D341Med (cell line): ENCODE measurements around the gene FHOD3.
"Not testable (repeated sequence)": the region's sequence is repeated elsewhere in the genome, so short reads cannot be mapped to it uniquely, and the experiment has no call there.

Source experiments
- DNase-seq: peaks from one replicate; pipeline ENCODE4 v3.0.0; 2012; ENCODE audit warnings: low spot score

FHOD3 gene

DNA sequence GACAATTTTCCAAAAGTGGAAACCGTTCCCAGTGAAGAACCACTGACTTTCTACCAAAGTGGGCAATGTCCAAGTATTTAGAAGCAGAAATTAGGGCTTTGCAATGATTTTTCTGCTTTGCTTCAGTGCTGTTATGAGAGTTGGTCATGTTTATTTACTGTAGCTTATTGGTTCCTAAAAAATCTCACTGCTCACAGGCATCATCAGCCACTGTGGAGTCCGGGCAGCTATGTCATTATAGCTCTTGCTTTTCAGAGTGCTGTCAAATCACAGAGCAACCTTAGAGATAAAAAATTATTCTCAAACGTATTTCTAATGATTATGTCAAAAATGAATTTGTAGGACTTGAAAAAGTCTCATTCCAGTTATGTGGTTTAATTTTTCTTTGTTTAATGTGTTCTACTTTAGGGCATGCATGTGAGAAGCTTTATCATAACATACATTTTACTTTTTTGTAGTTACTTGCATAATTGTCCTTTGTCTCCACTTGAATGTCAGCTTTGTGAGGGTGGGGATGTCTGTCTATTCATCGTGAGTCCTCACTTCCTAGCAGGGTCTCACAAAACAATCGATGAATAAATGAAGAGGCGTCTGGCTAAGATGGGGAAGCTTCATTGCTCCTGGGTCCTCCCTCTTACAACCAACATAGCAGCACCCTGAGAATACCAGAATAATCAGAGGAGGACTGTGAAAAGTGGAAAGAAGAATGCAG, 413.7 kb downstream of the FHOD3 start:
- DNase-seq, result no peak

DNA sequence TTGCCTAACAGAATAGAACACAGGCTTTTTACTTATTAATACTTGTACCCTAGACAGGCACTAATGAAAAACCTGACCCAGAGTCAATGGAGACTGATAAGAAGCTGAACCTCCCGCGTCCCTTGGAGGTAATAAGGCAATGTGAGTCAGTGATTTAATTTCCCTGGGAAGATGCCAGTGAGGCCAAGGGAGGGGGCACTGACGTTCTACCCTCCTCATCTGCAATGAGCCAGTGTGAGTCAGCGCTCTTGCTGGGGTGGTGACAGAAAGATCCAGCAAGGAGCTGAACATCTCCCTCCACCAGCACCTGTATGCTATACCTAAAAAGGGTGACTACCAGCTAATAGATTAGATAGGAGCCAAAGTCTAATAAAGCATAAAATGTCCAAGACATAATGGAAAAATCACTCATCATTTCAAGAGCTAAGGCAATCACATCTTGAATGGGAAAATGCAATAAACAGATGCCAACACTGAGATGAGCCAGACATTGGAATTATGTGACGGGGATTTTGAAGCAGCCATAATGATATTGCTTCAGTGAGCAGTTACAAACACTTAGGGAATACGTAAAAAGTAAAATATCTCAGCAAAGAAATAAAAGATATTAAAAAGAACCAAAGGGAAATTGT, 414.4 kb downstream of the FHOD3 start:
- DNase-seq, result no peak

DNA sequence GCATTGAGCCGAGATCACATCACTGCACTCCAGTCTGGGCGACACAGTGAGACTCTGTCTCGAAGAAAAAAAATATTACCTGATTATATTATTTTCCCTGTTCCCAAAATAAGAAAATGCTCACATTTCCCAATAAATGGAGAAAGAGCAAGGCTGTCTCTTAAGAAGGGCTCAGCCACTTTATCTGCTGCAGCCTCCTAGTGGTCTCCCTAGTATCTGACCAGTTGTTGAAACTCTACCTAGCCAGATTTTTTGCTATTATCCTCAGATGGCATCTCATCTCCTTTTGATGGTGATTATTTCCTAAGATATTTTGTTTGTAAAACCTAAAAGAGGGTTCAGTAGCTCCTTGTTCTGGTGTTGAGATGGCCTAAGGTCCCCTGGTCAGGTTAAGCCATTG, 417.0 kb downstream of the FHOD3 start:
- no peak for DNase-seq

DNA sequence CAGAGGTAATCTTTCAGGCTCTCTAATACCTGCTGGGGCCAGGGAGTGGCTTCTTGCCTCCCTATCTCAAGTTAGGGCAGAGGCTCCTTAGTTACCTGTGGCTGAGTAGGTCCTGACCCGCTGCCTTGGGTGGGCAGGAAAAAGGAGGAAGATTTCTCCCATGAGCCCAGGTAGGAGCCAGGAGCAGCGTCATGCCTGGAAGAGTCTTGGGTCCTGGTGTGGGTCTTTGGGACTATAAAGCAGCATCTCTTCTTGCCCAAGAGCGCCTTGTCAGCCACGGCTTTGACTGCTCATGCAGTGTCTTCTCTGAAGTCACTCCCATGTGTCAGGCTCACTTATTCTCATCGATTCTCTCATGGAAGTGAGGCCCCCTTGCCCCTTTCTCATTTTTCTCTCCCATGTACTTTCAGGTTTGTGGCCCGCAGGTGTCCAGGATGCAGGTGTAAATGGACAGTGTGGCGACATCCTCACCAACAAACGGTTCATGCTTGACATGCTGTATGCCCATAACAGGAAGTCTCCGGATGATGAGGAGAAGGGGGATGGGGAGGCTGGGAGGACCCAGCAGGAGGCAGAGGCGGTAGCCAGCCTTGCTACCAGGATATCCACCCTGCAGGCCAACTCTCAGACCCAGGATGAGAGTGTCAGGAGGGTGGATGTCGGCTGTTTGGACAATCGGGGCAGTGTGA, 420.1 kb downstream of the FHOD3 start:
- no peak for DNase-seq

DNA sequence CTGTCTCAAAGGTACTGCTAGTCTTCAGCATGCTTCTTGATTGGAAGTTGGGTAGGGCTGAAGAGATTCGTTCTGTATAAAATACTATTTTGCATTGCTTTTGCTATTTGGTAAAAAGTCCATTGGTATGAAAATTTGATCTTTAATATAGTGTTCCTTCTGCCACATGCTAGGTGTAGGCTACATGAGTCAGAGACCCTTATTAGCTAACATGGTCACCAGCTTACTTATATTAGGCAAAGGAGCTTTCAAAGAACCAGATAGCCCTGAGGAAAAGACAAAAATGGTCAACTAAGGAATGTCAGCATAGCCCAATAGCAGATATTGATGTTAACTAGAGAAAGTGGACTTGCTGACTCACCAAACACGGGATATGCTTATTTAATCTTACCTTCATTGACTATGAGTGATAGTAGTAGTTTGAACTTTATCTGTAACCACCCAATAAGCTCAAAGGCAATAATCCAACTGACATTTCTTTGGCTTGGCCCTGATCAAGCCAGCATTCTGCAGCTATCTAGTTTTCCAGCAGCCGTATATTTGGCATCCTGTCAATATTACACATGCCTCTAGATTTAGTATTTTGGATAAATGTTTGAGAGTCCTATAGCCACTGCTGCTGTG, 421.3 kb downstream of the FHOD3 start:
- no peak for DNase-seq

DNA sequence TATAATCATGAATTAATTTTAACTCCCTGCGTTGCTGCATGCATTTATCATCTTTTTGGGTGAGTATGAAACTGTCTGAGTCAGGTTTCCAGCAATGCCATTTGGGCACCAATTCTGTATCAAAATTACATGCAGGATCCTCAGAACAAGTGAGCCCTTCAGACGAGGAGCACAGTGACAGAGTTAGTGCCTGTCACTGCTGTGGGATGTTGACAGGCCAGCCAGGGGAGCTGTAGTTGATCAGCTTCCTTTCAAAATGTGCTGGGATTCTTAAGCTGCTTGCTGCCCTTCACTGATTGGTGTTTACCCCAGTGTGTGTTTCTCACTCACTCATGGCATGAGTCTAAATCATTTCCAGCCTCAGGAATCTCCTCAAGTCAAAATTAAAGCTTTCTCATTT, 422.1 kb downstream of the FHOD3 start:
- DNase-seq, result no peak

DNA sequence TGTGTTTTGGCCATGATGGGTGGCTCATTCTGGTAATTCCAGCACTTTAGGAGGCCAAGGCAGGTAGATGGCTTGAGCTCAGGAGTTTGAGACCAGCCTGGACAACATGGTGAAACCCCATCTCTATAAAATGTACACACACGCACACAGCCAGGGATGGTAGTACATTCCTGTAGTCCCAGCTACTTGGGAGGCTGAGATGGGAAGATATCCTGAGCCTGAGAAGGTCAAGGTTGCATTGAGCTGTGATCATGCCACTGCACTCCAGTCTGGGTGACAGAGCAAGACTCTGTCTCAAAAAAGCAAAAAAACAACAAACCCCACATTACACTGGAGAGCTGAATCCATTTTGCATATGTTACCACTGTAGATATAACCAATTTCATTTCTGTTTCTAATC, 423.8 kb downstream of the FHOD3 start:
- DNase-seq, result not testable (repeated sequence)

DNA sequence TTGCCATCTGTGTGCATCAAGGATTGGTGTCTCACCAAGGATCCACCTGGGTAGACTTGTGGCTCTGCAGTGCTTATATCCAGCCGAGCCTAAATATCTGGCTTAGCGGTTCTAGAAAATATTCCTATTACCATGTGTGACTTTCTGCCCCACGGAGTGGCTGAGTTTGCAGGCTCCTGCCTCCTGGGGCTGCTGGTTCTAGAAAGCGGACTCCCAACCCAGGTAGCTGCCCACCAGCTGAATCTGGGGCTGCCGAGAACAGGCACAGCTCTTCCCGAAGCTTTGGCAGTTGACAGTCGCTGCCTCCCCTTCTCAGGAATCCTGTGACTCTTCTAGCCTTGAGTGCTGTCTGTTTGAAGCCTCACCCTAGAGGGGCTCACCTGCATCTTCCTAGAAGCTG, 426.7 kb downstream of the FHOD3 start:
- no peak for DNase-seq

DNA sequence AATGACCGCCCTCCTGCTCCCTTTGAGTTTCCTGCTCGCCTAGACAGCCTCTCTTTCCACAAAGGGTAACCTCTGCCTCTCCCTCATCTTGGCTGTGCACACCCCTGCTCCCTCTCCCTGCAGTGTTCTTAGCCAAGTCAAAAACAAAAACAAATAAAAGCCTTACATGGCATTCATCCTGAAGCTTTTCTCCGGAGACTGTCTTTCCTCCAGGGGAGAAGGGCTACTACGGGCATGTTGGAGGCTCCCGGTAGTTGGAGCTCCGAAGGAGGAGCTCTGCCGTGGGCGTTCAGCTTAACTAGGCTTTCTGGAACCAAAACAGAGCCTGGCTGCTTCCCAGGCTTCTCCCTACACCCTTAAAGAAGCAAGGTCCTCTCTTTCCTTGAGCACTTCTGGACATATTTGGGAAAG, 427.1 kb downstream of the FHOD3 start:
- DNase-seq, result no peak

DNA sequence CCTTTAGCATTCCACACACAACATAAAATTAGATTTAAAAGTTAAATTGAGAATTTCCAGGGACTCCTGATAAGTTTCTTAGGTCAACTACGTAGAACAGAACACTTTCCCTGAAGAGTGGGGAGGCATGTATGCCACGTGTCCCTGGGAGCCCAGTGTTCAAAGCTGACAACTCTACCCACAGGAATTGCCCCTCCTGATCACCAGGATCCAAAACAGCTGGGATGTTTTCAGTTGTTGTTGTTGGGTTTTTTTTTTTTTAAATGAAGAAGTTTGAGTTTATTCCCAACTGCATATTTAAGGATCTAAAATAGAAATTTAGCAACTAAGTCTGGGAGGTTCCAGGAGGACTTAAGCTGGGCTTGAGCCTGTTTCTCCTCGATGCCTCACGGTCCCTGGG, 430.8 kb downstream of the FHOD3 start:
- DNase-seq, result no peak

DNA sequence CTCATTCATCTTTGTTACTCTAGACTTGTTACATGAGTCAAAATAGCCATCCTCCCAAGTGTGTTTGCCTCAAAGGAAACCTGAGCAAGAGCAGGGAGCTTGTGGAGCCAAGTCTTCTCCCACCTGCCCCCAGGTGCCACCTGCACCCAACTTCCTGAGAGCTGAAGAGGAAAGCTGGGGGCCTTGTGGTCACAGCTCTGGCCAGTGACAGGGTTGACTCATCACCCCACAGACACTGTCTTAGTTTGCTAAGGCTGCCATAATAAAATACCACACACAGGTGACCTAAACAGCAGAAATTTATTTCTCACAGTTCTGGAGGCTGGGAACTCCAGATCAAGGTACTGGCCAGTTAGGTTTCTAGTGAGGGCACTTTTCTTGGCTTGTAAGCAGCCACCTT, 431.7 kb downstream of the FHOD3 start:
- no peak for DNase-seq

DNA sequence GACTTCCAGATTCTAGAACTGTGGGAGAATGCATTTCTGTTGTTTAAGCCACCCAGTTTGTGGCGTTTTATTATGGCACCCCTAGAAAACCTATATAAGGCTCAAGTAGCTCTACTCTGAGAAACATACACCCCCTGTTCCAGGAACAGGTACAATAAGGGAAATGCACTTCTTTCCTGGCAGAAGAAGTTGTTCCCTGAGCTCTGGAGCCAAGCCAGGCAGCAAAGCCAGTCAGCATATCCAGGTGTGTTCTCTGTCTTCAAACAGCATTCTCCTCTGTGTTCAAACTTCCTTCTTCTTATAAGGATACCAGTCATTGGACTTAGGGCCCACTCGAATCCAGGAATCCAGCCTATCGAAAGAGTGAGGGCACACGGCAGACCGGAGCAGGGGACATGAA, 434.8 kb downstream of the FHOD3 start:
- no peak for DNase-seq

DNA sequence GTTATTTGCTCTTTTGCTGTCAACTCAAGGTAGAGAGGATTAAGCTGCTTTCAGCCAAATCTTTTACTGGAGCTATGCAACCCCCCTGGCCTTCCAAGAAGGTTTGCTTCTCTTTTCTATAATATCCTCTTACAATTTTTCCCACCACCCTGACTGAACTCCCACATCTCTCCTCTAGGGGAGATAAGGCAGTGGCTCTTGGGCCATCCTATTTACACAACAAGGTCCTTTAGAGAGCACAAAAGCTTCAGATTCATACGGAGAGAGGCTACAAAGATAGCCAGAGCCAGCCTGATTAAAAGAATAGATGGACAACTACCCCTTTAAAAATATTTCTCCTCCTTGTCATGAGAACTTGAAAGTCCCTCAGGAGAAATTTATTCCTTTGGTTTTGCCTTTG, 435.6 kb downstream of the FHOD3 start:
- no peak for DNase-seq

DNA sequence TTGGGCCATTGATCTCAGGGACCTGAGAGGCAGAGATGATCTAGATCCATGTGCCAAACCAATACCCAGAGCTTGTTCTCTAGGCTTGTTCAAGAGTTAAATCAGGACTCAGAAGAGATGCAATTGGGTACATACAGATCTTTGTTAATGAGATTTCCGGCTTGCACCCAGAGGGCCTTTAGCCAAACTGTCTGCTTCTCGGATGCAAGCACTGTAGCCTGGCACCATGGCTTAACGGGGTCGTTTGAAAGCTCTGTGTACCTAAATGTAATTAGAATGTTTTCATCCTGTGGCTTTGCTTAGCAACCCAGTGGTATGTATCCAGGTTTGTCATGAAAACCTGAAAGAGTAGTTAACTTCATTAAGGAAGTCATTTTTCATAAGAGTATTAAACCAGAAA, 437.1 kb downstream of the FHOD3 start:
- DNase-seq, result no peak

DNA sequence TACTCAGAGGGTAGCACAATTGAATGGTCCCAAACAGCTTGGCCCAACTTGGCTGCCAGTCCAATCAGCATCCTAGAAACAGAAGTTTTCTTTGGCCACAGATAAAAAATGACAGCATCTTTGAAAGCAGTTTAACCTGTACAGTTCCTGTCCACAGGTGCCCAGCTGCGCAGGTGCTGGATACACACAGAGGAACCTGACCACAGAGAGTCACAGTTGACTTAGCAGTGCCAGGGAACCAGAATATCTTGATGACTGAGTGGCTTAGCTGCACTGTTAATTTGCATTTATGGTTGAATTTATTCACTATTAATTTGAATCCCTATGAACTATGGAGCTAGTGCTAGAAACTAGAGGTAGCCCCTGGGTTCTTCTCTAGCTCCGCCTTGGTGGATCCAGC, 437.6 kb downstream of the FHOD3 start:
- no peak for DNase-seq

DNA sequence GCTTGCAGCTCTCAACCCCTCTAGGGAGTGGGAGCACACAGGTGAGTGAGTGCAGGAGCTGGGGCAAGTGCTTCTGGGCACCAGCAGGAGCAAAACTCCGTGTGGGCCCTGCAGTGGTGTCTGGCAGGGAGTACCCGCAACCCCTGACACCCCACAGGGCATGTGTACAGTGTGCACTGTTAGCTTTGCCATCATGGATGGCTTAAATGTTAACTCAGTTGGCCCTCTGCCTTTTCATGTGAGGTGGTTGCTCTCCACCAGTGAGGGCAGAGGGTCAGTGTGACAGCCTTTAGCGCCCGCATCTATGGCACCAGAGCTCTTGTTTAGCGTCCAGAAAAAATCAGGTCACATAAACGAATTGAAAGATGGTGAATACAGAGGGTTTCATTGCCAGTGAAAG, 438.6 kb downstream of the FHOD3 start:
- DNase-seq, result no peak

DNA sequence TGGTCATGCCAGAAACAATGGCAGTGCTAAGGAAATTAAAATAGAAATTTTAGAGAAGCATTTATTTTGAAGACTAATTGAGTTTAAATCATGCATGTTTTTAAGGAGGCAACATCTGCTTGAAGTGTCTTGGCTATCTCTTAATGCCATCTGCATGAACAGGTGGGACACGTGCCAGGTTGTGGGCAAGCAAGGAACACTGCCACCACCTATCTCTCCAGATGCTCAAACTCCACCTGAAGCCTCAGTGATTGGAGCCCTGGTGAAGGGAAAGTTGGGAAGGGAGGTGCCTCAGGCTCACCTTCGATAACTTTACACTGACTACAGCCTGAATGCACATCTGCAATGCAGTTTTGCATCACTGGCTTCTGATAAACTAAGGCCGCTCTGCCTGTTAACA, 439.8 kb downstream of the FHOD3 start:
- DNase-seq, result no peak

DNA sequence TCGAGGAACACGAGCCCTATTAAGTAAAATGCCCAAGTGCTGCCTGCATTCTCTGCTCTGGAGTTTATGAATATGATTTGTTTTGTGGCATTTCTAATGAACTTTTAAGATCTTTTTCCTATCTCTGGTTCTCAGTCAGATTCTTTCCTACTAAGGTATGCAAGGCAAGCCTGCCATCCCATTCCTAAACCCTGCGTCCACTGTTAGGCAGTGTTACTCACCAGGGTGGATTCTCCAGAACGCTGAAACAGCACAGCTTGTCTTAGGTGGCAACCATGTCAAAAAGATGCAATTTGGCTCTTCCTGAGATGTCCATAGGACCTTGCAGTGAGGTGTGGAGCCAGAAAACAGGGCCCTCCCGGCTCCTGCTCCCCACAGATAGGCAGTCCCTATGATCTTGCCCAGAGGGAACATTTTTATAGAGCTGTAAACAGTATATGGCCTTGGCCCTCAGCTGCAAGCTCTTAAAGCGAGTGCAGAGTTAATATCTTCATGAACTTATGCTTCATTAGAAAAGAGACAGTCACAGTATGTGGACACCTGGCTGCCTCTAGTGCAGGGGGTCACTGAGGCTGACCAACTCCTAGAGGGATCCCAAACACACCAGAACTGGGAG, 446.9 kb downstream of the FHOD3 start:
- no peak for DNase-seq

DNA sequence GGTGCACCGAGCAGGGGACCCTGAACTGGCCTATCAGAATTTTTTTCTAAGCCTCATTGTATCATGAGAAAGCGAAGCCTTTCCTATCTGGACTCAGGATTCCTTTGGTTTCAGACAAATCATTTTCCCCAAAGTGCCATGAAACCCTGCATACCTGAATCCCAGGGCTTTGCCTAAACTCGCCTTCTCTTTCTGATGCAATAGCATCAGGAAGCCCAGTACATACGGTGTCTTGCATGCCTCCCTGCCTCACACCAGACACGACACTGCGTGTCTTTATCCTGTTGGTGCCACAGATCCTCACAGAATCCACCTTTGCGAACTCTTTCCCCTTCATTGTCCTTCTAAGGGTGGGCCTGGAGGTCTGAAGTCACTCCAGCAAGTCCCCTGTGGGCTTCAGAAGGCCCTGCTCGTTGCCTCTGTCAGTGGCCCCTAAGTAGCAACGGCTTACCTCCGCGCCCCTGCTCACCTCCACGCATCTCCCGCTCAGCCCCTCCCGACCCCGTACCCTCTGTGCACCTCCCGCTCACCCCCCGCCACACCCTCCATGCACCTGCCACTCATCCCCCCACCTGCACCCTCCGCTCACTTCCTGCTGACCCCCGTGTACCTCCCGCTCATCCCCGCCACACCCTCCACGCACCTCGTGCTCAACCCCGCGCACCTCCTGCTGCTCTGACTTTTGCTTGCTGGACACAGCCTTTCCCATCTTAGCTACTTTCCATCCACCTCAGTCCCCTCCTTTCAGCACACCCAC, 447.9 kb downstream of the FHOD3 start:
- DNase-seq, result no peak

DNA sequence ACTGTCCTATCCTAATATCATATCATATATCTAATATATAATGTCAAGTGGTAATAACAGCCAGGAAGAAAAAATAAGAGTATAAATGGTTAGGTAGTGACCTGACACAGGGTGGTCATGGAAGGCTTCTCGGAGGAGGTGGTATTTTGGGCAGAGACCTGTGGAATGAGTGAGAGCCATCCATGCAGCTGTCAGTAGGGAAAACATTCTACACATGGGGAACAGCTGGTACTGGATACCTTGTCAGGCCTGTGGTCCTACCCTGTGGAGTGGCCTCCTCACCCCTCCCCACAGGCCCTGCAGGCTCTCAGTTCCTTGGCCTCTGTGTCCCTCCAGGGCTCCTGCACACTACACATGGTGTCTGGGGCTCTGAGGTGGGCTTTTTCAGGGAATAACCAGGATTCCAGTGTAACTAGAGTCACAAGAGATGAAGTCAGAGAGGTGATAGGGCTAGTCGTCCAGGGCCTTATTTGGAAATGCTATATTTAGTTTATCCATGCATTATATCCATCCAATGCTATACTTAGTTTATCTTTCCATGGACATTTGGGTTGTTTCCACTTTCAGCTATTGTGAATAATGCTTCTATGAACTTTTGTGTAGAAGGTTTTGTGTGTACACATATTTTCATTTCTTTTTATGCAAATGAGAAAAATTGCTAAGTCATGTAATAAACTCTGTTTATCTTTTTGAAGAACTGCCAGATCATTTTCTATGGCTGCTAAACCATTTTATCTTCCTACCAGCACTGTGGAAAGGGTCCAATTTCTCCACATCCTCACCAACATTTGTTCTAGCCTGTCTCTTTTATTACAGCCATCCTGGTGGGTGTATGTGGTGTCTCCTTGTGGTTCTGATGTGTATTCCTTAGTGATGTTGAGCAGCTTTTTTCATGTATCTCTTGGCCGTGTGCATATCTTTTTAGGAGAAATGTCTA, 455.7 kb downstream of the FHOD3 start:
- no peak for DNase-seq

DNA sequence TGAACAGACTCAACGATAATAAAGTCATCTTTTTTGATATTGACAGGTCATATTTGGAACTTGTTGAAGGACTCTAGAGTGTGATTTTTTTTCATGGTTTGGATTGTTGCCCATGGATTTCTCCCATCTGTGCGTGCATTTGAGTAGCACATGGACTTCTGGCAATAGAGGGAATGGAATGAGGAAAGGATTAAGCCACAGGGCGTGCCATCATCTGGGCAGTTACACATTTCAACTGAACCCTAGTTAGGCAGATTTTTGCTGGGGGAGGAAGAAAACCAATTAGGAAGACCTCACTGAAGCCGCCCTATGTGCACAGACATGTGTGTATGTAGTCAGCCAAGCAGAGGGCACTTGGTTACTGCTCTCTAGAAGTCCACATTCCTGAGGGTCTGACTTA, 458.7 kb downstream of the FHOD3 start:
- DNase-seq, result no peak
